IMR-90 (cell line): Measurements from ENCODE around the gene TSPAN32. TPM values are rescaled to one million over a fixed set of nuclear protein-coding genes. Genes with fewer than 3 reads are reported as not detected.

Source experiments
- ATAC-seq: fragments of 200-7000 bp; cut with Tn5 transposase; 2 replicates; pipeline ENCODE4 v1.9.1; 2020; ENCODE audit warnings: low read depth, mild to moderate bottlenecking, moderate library complexity
- BruUV-seq: library from RNA; stranded (reverse); fragments of 400-500 nt; replicated peaks from 2 replicates; lab custom pipeline; 2021; lab: Mats Ljungman, UMichigan
- CTCF ChIA-PET: fragments of 300-600 bp; formaldehyde crosslinking; extraction: SDS; loops from one replicate; lab custom pipeline; 2021; ENCODE audit warnings: antibody characterized with exemption; lab: Yijun Ruan, JAX
- POLR2A ChIA-PET: fragments of 300-600 bp; sonication (Branson Sonifier 250); formaldehyde crosslinking; loops from one replicate; lab custom pipeline; 2022; ENCODE audit warnings: antibody characterized with exemption; ENCODE audit not compliant: unreplicated experiment; lab: Charles Lee
- DNase-seq: peaks from one replicate; pipeline ENCODE4 v3.0.0; 2013
- H2AFZ ChIP-seq: replicated peaks from 2 replicates; pipeline ENCODE3; 2013; ENCODE audit warnings: low read length, mild to moderate bottlenecking; ENCODE audit not compliant: poor library complexity
- H2AK5ac ChIP-seq: 2 replicates; pipeline ENCODE4 v1.6.1; 2013; ENCODE audit warnings: low read depth, low read length, inconsistent platforms
- H2AK9ac ChIP-seq: replicated peaks from 2 replicates; pipeline ENCODE3; 2013; ENCODE audit warnings: mild to moderate bottlenecking, low read depth, low read length, moderate library complexity; ENCODE audit not compliant: poor library complexity
- H2BK120ac ChIP-seq: 2 replicates; pipeline ENCODE4 v1.6.1; 2013; ENCODE audit warnings: low read depth, low read length, inconsistent platforms
- H2BK15ac ChIP-seq: 3 replicates; pipeline ENCODE4 v1.6.1; 2013; ENCODE audit warnings: low read depth, low read length, inconsistent platforms
- H2BK20ac ChIP-seq: 2 replicates; pipeline ENCODE4 v1.6.1; 2013; ENCODE audit warnings: low read depth, mild to moderate bottlenecking, inconsistent platforms, low read length, moderate library complexity
- H2BK5ac ChIP-seq: 2 replicates; pipeline ENCODE4 v1.6.1; 2013; ENCODE audit warnings: mild to moderate bottlenecking, low read depth, low read length, inconsistent platforms; ENCODE audit not compliant: poor library complexity, severe bottlenecking
- H3K14ac ChIP-seq: replicated peaks from 2 replicates; pipeline ENCODE4 v1.6.1; 2013; ENCODE audit warnings: low read depth, low read length, inconsistent platforms
- H3K18ac ChIP-seq: 2 replicates; pipeline ENCODE4 v1.6.1; 2013; ENCODE audit warnings: low read depth, low read length, control low read depth
- H3K23ac ChIP-seq: 2 replicates; pipeline ENCODE4 v1.6.1; 2013; ENCODE audit warnings: low read depth, low read length, inconsistent platforms
- H3K27ac ChIP-seq: 2 replicates; pipeline ENCODE4 v1.5.1; 2013; ENCODE audit warnings: mild to moderate bottlenecking, control low read depth, low read length; ENCODE audit not compliant: insufficient read depth
- H3K27me3 ChIP-seq: 2 replicates; pipeline ENCODE4 v1.6.1; 2013; ENCODE audit warnings: low read length; ENCODE audit not compliant: control insufficient read depth, insufficient read depth
- H3K36me3 ChIP-seq: 2 replicates; pipeline ENCODE4 v1.6.1; 2013; ENCODE audit warnings: low read length, mixed read lengths; ENCODE audit not compliant: control insufficient read depth, insufficient read depth
- H3K4ac ChIP-seq: 2 replicates; pipeline ENCODE4 v1.6.1; 2013; ENCODE audit warnings: low read depth, low read length, inconsistent platforms
- H3K4me1 ChIP-seq: 2 replicates; pipeline ENCODE4 v1.6.1; 2013; ENCODE audit warnings: low read length, mixed read lengths; ENCODE audit not compliant: control insufficient read depth, insufficient read depth
- H3K4me2 ChIP-seq: 2 replicates; pipeline ENCODE4 v1.6.1; 2013; ENCODE audit warnings: low read depth, mild to moderate bottlenecking, control low read depth, low read length, moderate library complexity
- H3K4me3 ChIP-seq: 2 replicates; pipeline ENCODE4 v1.5.1; 2013; ENCODE audit warnings: low read depth, mild to moderate bottlenecking, control low read depth, low read length, moderate library complexity; ENCODE audit not compliant: insufficient read depth
- H3K56ac ChIP-seq: 2 replicates; pipeline ENCODE4 v1.6.1; 2013; ENCODE audit warnings: low read length, inconsistent platforms; ENCODE audit not compliant: insufficient read depth; ENCODE audit errors: extremely low read depth
- H3K79me1 ChIP-seq, 2 experiments: 2 replicates each; pipeline ENCODE4 v1.6.1; 2013; ENCODE audit warnings: low read length in 2 of 2, inconsistent platforms in 1 of 2, low read depth in 1 of 2
- H3K9ac ChIP-seq: 2 replicates; pipeline ENCODE4 v1.6.1; 2013; ENCODE audit warnings: low read depth, low read length, control low read depth
- H3K9me1 ChIP-seq: 2 replicates; pipeline ENCODE4 v1.6.1; 2013; ENCODE audit warnings: low read length, inconsistent platforms; ENCODE audit not compliant: insufficient read depth
- H3K9me3 ChIP-seq: 2 replicates; pipeline ENCODE4 v1.6.1; 2013; ENCODE audit warnings: low read length; ENCODE audit not compliant: control insufficient read depth, insufficient read depth
- H4K20me1 ChIP-seq: 2 replicates; pipeline ENCODE4 v1.6.1; 2013; ENCODE audit warnings: low read length, inconsistent platforms; ENCODE audit not compliant: insufficient read depth
- H4K5ac ChIP-seq: 2 replicates; pipeline ENCODE4 v1.6.1; 2013; ENCODE audit warnings: mild to moderate bottlenecking, low read depth, low read length, control low read depth
- H4K8ac ChIP-seq, 2 experiments: 2 replicates each; pipeline ENCODE4 v1.6.1; 2013; ENCODE audit warnings: low read depth in 2 of 2, low read length in 2 of 2, control low read depth in 1 of 2, inconsistent platforms in 1 of 2
- H4K91ac ChIP-seq: 2 replicates; pipeline ENCODE4 v1.6.1; 2013; ENCODE audit warnings: low read depth, low read length, inconsistent platforms; ENCODE audit not compliant: insufficient read depth
- BHLHE40 ChIP-seq: fragments of 150-350 bp; IDR thresholded peaks from 2 replicates; pipeline ENCODE4 v1.6.1; 2016; ENCODE audit warnings: mild to moderate bottlenecking, low read depth, low read length
- CEBPB ChIP-seq: IDR thresholded peaks from 2 replicates; pipeline ENCODE4 v1.6.1; 2012; ENCODE audit warnings: low read depth, low read length, improper control_type of control experiment
- CHD1 ChIP-seq: IDR thresholded peaks from 2 replicates; pipeline ENCODE4 v1.6.1; 2012; ENCODE audit warnings: low read depth, low read length, improper control_type of control experiment
- FOS ChIP-seq: fragments of 150-350 bp; IDR thresholded peaks from 2 replicates; pipeline ENCODE4 v1.6.1; 2016; ENCODE audit warnings: low read depth, low read length
- MAFK ChIP-seq: IDR thresholded peaks from 2 replicates; pipeline ENCODE4 v1.6.1; 2012; ENCODE audit warnings: low read depth, low read length, improper control_type of control experiment
- MAZ ChIP-seq: IDR thresholded peaks from 2 replicates; pipeline ENCODE4 v1.6.1; 2012; ENCODE audit warnings: low read depth, mild to moderate bottlenecking, low read length, improper control_type of control experiment, moderate library complexity, borderline replicate concordance
- MXI1 ChIP-seq: IDR thresholded peaks from 2 replicates; pipeline ENCODE4 v1.6.1; 2012; ENCODE audit warnings: low read depth, mild to moderate bottlenecking, low read length, moderate library complexity, borderline replicate concordance
- NFE2L2 ChIP-seq: fragments of 150-350 bp; IDR thresholded peaks from 2 replicates; pipeline ENCODE4 v1.6.1; 2016; ENCODE audit warnings: low read depth, mild to moderate bottlenecking, low read length
- POLR2A ChIP-seq: IDR thresholded peaks from 2 replicates; pipeline ENCODE4 v1.6.1; 2012; ENCODE audit warnings: mild to moderate bottlenecking, low read depth, low read length
- RAD21 ChIP-seq: IDR thresholded peaks from 2 replicates; pipeline ENCODE4 v1.6.1; 2012; ENCODE audit warnings: low read length, improper control_type of control experiment
- RCOR1 ChIP-seq: IDR thresholded peaks from 2 replicates; pipeline ENCODE4 v1.6.1; 2012; ENCODE audit warnings: mild to moderate bottlenecking, low read length, improper control_type of control experiment; ENCODE audit not compliant: insufficient replicate concordance
- RFX5 ChIP-seq: IDR thresholded peaks from 2 replicates; pipeline ENCODE4 v1.8.0; 2012; ENCODE audit warnings: low read depth, mild to moderate bottlenecking, low read length, moderate library complexity
- SMC3 ChIP-seq: fragments of 150-350 bp; IDR thresholded peaks from 2 replicates; pipeline ENCODE4 v1.6.1; 2016; ENCODE audit warnings: low read depth, mild to moderate bottlenecking, antibody characterized with exemption, low read length, moderate library complexity
- WGBS, 2 experiments: methylation state at CpG; one replicate each; pipeline versions ENCODE4 v1.1.5 to v1.1.7; 2013; ENCODE audit warnings: missing lambda C conversion rate in 2 of 2; ENCODE audit not compliant: insufficient read length in 1 of 2; ENCODE audit errors: extremely low coverage in 2 of 2; 5-methylcytosine and 5-hydroxymethylcytosine counted together
- dilution Hi-C: fragments of 300-500 bp; cut with HindIII; formaldehyde crosslinking; loops from one replicate; pipeline ENCODE4 v1.14.3; 2018; ENCODE audit warnings: low sequenced_read_pairs; ENCODE audit not compliant: unreplicated experiment
- in situ Hi-C: fragments of 300-500 bp; cut with MboI; formaldehyde crosslinking; loops from 3 replicates; pipeline ENCODE4 v1.14.3; 2019; ENCODE audit warnings: low sequenced_read_pairs, inconsistent platforms, mixed read lengths
- intact Hi-C: fragments of 100-400 bp; cut with micrococcal nuclease; formaldehyde crosslinking; loops from 2 replicates; pipeline ENCODE4 v1.10.0; 2022
- polyA plus RNA-seq, 3 experiments: library from polyadenylated mRNA; depleted of rRNA; stranded (reverse); fragments of >200 nt; gene quantifications; 2 replicates each; pipeline ENCODE4 v1.2.3, GENCODE V29; 2012; ENCODE audit warnings: low replicate concordance in 1 of 3
- total RNA-seq: library from RNA; depleted of rRNA; stranded (reverse); fragments of >200 nt; gene quantifications from 2 replicates; pipeline ENCODE4 v1.2.3, GENCODE V29; 2012
- TF ChIP-seq, protein P1 (sequence below): conservative IDR thresholded peaks from 2 replicates; pipeline ENCODE4 v1.5.1; 2012; ENCODE audit warnings: mild to moderate bottlenecking, low read depth, low read length, improper control_type of control experiment
- TF ChIP-seq, protein P2 (sequence below): fragments of 150-350 bp; IDR thresholded peaks from 2 replicates; pipeline ENCODE4 v1.6.1; 2017; ENCODE audit warnings: mild to moderate bottlenecking, antibody characterized with exemption, low read length, low read depth
- TF ChIP-seq, protein P3 (sequence below): fragments of 150-350 bp; IDR thresholded peaks from 2 replicates; pipeline ENCODE4 v1.6.1; 2016; ENCODE audit warnings: low read depth, mild to moderate bottlenecking, low read length, moderate library complexity, borderline replicate concordance

Gene TSPAN32
- total and polyA plus RNA-seq, 2 of the 4 experiments (the other 2 are of a cell fraction) = 0.07 TPM; not detected in 1

DNA sequence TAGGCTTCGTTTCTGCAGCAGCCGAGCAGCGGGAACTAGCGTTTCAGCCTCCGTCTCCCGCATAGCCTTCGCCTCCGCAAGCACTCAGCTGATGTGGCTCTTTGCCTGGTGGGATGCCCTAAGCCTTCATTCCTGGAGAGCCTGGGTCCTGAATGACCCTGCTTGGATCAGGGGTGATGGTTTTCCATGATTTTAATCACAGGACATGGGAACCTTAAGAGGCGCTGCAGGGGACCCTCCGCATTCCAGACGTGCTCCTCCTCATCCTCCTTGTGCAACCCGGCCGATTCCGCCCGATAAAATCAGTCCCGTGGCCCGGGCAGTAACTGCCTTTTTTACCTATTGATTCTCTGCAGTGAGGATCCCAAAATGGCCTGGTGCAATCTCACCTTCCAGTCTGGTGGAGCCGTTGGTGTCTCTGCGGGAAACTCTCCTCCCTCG, 8.3 kb upstream of the TSPAN32 start:
- Histone ChIP-seq H3K36me3 (no peaks in the 10 kb centered on the region), H3K9me1 (no peaks in the 10 kb centered on the region), H4K5ac (no peak overlapping the region), H3K27ac (no peak overlapping the region), H3K18ac (no peak overlapping the region), H2BK120ac (no peak overlapping the region), H2BK15ac (no peak overlapping the region), H2AFZ (no peak overlapping the region), H3K9ac (no peak overlapping the region), H2AK9ac (no peak overlapping the region), H2AK5ac (no peak overlapping the region), H3K4me1 (no peaks in the 10 kb centered on the region), H3K27me3 (peaks cover 36% of the 10 kb centered on the region), H3K9me3 (no peaks in the 10 kb centered on the region), H4K20me1 (no peaks in the 10 kb centered on the region), H3K23ac (no peak overlapping the region), H2BK5ac (no peak overlapping the region), H3K14ac (no peak overlapping the region), H3K4ac (no peak overlapping the region), H3K79me1 (no peaks in the 10 kb centered on the region), H3K56ac (no peak overlapping the region), H4K8ac (no peak overlapping the region), H2BK20ac (no peak overlapping the region), H3K4me2 (no peak overlapping the region), H3K4me3 (no peak overlapping the region), H4K91ac (no peak overlapping the region)
- intact Hi-C loops (no loop called here), dilution Hi-C loops (no loop called here), in situ Hi-C loops (no loop called here)
- DNase-seq (no peak), ATAC-seq (no peak)
- no TSS peak for BruUV-seq
- CTCF ChIA-PET = no interaction called here
- POLR2A ChIA-PET = no interaction called here
- 92% methylated on average over 11 of the region's 20 CpGs; no CpG with 5 or more reads in 1 of the 2 experiments for WGBS, 2 experiments
- TF ChIP-seq MAZ (no peak), RFX5 (no peak), FOS (no peak), POLR2A (no peak), MAFK (no peak), BHLHE40 (no peak), NFE2L2 (no peak), CHD1 (no peak), RAD21 (no peak), CEBPB (no peak), MXI1 (no peak), SMC3 (no peak), RCOR1 (no peak)
- TF ChIP-seq, protein P1, sequence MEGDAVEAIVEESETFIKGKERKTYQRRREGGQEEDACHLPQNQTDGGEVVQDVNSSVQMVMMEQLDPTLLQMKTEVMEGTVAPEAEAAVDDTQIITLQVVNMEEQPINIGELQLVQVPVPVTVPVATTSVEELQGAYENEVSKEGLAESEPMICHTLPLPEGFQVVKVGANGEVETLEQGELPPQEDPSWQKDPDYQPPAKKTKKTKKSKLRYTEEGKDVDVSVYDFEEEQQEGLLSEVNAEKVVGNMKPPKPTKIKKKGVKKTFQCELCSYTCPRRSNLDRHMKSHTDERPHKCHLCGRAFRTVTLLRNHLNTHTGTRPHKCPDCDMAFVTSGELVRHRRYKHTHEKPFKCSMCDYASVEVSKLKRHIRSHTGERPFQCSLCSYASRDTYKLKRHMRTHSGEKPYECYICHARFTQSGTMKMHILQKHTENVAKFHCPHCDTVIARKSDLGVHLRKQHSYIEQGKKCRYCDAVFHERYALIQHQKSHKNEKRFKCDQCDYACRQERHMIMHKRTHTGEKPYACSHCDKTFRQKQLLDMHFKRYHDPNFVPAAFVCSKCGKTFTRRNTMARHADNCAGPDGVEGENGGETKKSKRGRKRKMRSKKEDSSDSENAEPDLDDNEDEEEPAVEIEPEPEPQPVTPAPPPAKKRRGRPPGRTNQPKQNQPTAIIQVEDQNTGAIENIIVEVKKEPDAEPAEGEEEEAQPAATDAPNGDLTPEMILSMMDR = no peak
- TF ChIP-seq, protein P2, sequence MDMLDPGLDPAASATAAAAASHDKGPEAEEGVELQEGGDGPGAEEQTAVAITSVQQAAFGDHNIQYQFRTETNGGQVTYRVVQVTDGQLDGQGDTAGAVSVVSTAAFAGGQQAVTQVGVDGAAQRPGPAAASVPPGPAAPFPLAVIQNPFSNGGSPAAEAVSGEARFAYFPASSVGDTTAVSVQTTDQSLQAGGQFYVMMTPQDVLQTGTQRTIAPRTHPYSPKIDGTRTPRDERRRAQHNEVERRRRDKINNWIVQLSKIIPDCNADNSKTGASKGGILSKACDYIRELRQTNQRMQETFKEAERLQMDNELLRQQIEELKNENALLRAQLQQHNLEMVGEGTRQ = no peak
- TF ChIP-seq, protein P3, sequence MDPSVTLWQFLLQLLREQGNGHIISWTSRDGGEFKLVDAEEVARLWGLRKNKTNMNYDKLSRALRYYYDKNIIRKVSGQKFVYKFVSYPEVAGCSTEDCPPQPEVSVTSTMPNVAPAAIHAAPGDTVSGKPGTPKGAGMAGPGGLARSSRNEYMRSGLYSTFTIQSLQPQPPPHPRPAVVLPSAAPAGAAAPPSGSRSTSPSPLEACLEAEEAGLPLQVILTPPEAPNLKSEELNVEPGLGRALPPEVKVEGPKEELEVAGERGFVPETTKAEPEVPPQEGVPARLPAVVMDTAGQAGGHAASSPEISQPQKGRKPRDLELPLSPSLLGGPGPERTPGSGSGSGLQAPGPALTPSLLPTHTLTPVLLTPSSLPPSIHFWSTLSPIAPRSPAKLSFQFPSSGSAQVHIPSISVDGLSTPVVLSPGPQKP = no peak
